ENCODE measurements around the gene TMEM51.

DNA sequence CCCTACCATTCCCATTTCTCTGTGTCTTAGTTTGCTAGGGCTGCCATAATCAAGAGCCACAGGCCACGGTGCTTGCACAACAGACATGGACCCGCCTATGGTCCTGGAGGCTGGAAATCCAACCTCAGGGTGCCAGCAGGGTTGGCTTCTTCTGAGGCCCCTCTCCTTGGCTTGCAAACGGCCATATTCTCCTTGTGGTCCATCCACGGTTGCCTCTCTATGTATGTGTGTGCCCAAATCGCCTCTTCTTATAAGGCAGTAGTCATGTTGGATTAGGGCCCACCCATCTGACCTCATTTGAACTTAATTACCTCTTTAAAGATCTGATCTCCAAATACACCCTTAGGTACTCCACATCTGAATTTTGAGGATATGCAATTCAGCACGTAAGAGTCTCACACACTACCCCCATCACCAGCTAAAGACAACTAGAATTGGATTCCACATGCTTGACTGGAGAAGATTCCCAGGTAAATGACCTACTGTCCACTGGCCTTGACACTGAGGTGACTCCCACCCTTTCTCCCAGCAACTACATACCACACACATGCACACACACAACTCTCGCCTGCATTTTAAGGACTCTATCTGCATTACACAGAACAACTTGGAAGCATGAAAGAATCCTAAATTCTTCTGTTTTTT lies 28.3 kb upstream of the TMEM51 start:
- TF ChIP-seq, protein P1, sequence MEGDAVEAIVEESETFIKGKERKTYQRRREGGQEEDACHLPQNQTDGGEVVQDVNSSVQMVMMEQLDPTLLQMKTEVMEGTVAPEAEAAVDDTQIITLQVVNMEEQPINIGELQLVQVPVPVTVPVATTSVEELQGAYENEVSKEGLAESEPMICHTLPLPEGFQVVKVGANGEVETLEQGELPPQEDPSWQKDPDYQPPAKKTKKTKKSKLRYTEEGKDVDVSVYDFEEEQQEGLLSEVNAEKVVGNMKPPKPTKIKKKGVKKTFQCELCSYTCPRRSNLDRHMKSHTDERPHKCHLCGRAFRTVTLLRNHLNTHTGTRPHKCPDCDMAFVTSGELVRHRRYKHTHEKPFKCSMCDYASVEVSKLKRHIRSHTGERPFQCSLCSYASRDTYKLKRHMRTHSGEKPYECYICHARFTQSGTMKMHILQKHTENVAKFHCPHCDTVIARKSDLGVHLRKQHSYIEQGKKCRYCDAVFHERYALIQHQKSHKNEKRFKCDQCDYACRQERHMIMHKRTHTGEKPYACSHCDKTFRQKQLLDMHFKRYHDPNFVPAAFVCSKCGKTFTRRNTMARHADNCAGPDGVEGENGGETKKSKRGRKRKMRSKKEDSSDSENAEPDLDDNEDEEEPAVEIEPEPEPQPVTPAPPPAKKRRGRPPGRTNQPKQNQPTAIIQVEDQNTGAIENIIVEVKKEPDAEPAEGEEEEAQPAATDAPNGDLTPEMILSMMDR (IDR thresholded peaks at IDR 0.05 in 8 of 11, conservative IDR thresholded peaks at IDR 0.05 in 3 of 11), result no peak
- TF ChIP-seq POLR2AphosphoS5 (IDR thresholded peaks at IDR 0.05), result no peak

All from spleen (tissue), 7 donors.